ENCODE data around the gene EYS.

EYS gene

GRCh38 chr6:63676412-63677114, 2030.5 kb downstream of the EYS start:
- DNase-seq: no peak

- DNase-seq: no peak
Observed at GRCh38 chr6:63675138-63675537, 2031.9 kb downstream of the EYS start.

- DNase-seq: no peak
Observed at GRCh38 chr6:63674635-63675034, 2032.4 kb downstream of the EYS start.

GRCh38 chr6:63673692-63674091, 2033.3 kb downstream of the EYS start:
- DNase-seq: no peak

- DNase-seq: no peak
Observed at GRCh38 chr6:63672582-63673129, 2034.4 kb downstream of the EYS start.

GRCh38 chr6:63671098-63671754, 2035.8 kb downstream of the EYS start:
- no peak for DNase-seq
